BJ (cell line): ENCODE measurements around the gene VDR. TPM values are rescaled to one million over a fixed set of nuclear protein-coding genes. Genes with fewer than 3 reads are reported as not detected.

Experiments
- CTCF ChIA-PET: fragments of 350-600 bp; formaldehyde crosslinking; extraction: SDS; loops from one replicate; lab custom pipeline; 2021; ENCODE audit warnings: antibody characterized with exemption, inconsistent platforms; lab: Yijun Ruan, JAX
- POLR2A ChIA-PET: fragments of 300-600 bp; sonication (Branson Sonifier 250); formaldehyde crosslinking; extraction: SDS; loops from one replicate; lab custom pipeline; 2021; ENCODE audit warnings: antibody characterized with exemption; lab: Charles Lee
- DNase-seq: peaks from one replicate; pipeline ENCODE4 v3.0.0-alpha.2; 2011; ENCODE audit warnings: low read depth
- H3K27me3 ChIP-seq: 2 replicates; pipeline ENCODE4 v1.6.0; 2011; ENCODE audit warnings: low read length; ENCODE audit not compliant: control insufficient read depth, insufficient read depth
- H3K36me3 ChIP-seq: 2 replicates; pipeline ENCODE4 v1.5.1; 2011; ENCODE audit warnings: low read length; ENCODE audit not compliant: control insufficient read depth, insufficient read depth
- H3K4me3 ChIP-seq: 2 replicates; pipeline ENCODE4 v1.5.1; 2011; ENCODE audit warnings: low read depth, mild to moderate bottlenecking, control low read depth, low read length
- CTCF ChIP-seq: IDR thresholded peaks from 2 replicates; pipeline ENCODE4 v1.5.1; 2011; ENCODE audit warnings: low read depth, mild to moderate bottlenecking, control low read depth, inconsistent platforms, low read length, moderate library complexity; ENCODE audit not compliant: insufficient read depth
- polyA plus RNA-seq: library from polyadenylated mRNA; depleted of rRNA; stranded (reverse); fragments of >200 nt; gene quantifications from 2 replicates; pipeline ENCODE4 v1.2.3, GENCODE V29; 2011

Gene VDR
- polyA plus RNA-seq, 1 experiment: 40.5 TPM

GRCh38 chr12:47889040-47889439 is 15.8 kb downstream of the VDR start:
- no peak for TF ChIP-seq CTCF
- Histone ChIP-seq H3K36me3 (no peaks in the 10 kb centered on the region; the same call in none of the 2 replicates), H3K27me3 (no peaks in the 10 kb centered on the region), H3K4me3 (no peak overlapping the region)
- ChIA-PET POLR2A (no interaction called here), CTCF (interaction anchor here (1.0 to 3.3 kb wide), 3 partner anchors 8 to 60 kb away, joined by 3 to 15 read pairs (median 5); no protein-coding TSS in a partner anchor)
- no peak for DNase-seq

GRCh38 chr12:47888153-47888819 is 16.5 kb downstream of the VDR start:
- Histone ChIP-seq H3K4me3 (no peak overlapping the region), H3K36me3 (no peaks in the 10 kb centered on the region; the same call in none of the 2 replicates), H3K27me3 (no peaks in the 10 kb centered on the region)
- TF ChIP-seq CTCF: no peak
- DNase-seq: no peak
- CTCF ChIA-PET: interaction anchor here (1.1 to 3.3 kb wide), 2 partner anchors 9 to 61 kb away, joined by 5 to 15 read pairs; no protein-coding TSS in a partner anchor
- POLR2A ChIA-PET: no interaction called here

GRCh38 chr12:47887529-47887928 is 17.3 kb downstream of the VDR start:
- POLR2A ChIA-PET: no interaction called here
- DNase-seq: no peak
- TF ChIP-seq CTCF: no peak
- CTCF ChIA-PET: interaction anchor here (1.9 to 2.8 kb wide), 3 partner anchors 17 to 76 kb away, joined by 4 to 16 read pairs (median 11); partner anchors contain the start of gene TMEM106C
- H3K27me3 ChIP-seq: no peaks in the 10 kb centered on the region
- no peak overlapping the region for H3K4me3 ChIP-seq
- no peaks in the 10 kb centered on the region; the same call in 1 of the 2 replicates for H3K36me3 ChIP-seq

- no peak for TF ChIP-seq CTCF
- DNase-seq: no peak
- H3K36me3 ChIP-seq: no peaks in the 10 kb centered on the region; the same call in 1 of the 2 replicates
- H3K27me3 ChIP-seq: no peaks in the 10 kb centered on the region
- H3K4me3 ChIP-seq: no peak overlapping the region
- ChIA-PET POLR2A (no interaction called here), CTCF (interaction anchor here (0.6 to 2.8 kb wide), 9 partner anchors 14 to 144 kb away, joined by 3 to 16 read pairs (median 4); partner anchors contain the start of gene TMEM106C)
Observed at GRCh38 chr12:47886510-47887240, 18.1 kb downstream of the VDR start.

- TF ChIP-seq CTCF: no peak
- ChIA-PET CTCF (interaction anchor here (0.9 to 2.8 kb wide), 7 partner anchors 12 to 143 kb away, joined by 3 to 16 read pairs (median 7); no protein-coding TSS in a partner anchor), POLR2A (no interaction called here)
- no peak for DNase-seq
- H3K36me3 ChIP-seq: no peaks in the 10 kb centered on the region; the same call in 1 of the 2 replicates
- no peak overlapping the region for H3K4me3 ChIP-seq
- H3K27me3 ChIP-seq: no peaks in the 10 kb centered on the region
Observed at GRCh38 chr12:47885566-47885965, 19.2 kb downstream of the VDR start.
